A172 (cell line): ENCODE measurements around the gene IGHMBP2. TPM values are rescaled to one million over a fixed set of nuclear protein-coding genes. Genes with fewer than 3 reads are reported as not detected.

Source experiments
- DNase-seq: peaks from one replicate; pipeline ENCODE4 v3.0.0-alpha.2; 2015; ENCODE audit warnings: low spot score
- total RNA-seq: library from RNA; depleted of rRNA; stranded (reverse); fragments of >200 nt; shearing (Covaris generic); gene quantifications from 2 replicates; pipeline ENCODE4 v1.2.3, GENCODE V29; 2014

Gene IGHMBP2
- total RNA-seq, 1 experiment from 2014 or later, result 5.7 TPM

DNA sequence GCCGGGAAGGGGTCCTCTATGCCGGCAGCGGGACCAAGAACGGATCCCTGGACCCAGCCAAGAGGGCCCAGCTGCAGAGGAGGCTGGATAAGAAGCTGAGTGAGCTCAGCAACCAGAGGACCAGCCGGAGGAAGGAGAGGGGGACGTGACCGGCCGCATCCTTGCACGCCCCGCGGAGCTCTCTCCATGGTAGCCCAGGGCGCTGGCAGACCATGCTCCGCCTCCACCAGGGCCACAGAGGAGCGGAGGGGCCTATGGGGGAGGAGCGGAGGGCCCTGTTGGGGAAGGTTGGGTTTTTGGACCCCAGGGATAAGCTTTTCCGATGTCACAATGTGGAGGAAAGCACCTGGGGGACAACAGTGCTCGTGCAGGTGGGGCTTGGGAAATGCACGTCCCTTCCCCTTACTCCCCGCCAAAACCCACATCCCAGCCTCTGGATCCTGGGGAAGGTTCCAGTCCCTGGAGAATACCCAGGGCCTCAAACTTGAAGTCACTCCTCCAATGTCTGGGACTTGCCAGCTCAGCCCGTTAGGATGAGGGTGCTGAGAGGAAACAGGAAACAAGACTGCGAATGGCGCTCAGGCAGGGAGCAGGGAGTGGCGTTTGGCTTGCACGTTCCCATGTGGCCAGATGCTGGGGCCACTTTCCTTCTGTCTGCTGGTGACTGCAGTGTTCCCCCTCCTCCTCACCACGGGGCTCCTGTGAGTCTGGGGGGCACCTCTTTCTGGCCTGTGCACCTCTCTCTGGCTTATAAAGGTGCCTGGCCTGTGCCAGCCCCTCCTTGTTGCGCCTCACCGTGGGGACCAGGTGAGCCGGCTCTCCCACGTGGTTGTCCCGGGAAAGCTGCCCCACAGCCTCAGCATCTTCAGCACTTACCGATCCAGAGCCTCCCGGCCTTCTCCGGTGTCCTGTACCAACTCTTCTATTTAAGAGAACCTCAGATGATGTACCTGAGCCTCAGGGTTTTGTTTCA lies 36.2 kb downstream of the IGHMBP2 start:
- no peak for DNase-seq

DNA sequence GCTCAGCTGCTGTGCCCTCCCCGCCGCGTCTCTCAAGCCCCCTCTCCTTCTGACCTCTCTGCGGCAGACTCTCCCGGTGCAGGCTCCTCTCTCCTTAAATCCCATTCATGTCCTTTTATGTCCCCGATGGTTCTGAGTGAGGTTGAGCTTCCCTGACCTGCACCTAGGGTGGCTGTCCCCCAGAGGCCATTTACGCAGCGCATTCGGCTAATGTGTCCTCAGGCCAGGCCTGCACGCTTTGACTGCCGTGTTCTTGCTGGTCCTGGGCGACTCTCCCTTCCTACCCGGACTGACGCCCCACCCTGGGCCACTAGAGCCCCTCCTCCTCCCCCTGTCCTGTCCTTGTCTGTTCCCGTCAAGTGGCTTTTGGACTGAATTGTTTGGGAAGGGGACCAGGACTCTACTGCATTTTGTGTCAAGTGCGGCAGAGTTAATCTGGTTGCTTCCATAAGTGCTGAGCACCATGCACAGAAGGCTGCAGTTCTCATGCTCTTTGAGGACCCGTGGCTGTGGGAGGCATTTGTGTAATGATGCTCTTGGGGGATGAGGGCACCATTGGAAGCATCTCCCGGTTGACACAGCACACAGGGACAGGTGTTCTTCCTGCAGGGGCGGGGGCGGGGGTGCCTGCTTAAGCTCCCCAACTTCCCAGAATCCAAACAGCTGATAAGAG lies 37.1 kb downstream of the IGHMBP2 start:
- no peak for DNase-seq

DNA sequence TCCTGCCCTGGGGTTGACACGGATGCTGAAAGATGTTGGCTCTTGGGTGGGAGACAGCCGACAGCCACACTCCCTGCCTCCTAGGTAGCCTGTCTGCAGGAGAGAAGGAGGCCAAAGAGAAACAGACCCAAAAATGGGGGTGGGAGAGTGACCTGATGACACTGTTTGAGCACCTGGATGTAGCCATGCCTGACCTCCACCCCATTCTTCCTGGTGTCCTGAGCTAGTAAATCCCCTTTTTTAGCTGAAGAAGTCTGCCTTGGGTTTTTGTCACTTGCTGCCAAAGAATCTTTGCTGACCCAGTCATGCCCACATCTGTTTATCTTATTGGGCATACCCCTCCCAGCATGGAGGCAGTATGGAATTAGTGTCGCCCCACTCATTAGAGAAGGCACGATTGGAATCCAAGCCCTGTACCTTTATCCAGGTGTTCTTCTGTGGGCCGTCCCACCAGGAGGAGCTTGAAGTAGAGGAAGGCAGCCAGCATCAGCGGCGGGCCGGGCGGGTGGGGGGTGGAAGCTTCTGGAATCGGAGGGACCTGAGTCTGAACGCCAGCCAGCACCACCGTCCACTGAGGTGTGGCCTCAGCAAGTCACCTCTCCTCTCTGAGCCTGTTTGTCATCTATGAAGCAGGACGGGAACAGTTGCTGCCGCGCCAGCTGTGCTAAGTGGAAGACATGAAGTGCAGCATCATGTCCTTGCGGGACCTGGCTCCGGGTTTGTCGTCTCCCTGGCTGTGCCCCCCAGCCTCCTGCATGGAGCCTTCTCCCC lies 37.8 kb downstream of the IGHMBP2 start:
- no peak for DNase-seq

DNA sequence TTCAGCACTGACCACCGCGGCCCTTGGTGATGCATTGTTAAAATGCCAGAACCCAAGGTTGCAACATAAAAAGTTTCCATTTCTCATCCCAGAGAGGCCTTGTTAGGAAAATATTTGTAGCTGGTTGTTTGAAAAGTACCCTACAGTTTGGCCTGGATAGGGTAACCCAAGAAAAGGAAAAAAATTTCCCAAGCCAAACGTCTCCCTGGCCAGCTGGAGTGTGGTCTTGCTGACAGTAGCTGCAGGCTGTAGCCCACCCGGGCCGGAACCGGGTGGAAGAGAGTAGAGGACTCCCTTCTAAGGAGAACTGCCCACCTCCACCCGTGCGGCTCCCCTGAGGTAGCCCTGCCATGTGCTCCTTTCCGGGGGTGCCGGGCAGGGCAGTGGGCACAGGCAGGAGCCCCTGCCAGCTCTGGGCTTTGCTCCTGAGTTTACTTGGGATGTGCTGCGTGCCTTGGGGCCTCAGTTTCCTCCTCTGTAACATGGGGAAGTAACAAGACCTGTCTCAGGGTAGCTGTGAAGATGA lies 38.5 kb downstream of the IGHMBP2 start:
- no peak for DNase-seq

DNA sequence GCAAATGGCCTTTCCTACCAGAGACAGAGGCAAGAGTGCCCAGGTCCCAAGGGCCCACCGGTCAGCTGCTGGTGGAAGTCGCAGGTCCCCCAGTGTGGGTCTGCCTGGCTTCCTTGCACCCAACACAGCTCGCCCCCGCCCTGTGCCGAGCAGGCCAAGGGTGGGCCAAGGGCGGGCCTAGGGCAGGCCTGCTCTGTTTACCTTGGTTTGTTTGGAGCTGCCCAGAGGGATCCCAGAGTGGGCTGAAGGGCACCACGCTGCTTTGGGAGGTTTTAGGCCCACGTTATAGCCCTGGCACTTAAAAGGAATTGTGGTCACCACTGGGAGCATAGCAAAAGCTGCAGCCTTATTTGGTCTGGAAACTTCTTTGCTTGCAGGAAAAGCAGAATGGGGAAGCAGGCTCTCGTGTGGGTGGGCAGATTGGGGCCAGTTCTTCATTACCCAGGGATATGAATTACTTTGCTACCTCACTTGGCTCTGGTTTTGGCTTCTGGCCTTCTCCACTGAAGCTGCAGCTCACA lies 39.1 kb downstream of the IGHMBP2 start:
- no peak for DNase-seq

DNA sequence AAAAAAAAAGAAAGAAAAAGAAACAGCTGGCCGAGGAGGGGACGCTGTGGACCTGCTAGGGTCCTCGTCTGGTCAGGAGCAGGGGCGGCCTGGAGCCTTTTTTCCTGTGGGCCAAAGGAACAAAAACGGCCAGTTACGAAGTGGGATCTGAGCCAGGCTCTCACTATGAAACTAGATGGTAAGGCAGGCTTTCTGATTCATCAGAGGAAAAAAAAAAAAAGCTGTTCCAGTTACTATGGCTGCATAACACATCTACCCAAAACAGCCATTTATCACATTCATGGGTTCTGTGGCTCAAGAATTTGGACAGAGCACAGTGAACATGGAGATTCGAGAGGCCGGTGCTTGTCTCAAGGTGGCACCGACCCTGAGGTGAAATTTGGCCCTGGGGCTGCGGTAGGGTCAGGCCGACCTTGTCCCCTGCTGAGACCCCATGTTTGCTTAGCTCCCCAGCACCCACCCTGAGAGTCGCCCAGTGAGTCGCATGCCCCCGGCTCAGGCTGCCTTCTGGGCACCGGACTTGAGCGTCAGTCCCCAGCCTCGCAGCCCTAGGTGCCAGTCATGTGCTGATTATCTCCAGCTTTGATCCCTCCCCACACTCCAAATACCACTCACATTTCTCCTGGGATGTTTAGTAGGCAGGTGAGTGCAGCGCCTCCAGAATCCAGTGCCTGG lies 42.9 kb downstream of the IGHMBP2 start:
- peak; percentile 59 for DNase-seq

DNA sequence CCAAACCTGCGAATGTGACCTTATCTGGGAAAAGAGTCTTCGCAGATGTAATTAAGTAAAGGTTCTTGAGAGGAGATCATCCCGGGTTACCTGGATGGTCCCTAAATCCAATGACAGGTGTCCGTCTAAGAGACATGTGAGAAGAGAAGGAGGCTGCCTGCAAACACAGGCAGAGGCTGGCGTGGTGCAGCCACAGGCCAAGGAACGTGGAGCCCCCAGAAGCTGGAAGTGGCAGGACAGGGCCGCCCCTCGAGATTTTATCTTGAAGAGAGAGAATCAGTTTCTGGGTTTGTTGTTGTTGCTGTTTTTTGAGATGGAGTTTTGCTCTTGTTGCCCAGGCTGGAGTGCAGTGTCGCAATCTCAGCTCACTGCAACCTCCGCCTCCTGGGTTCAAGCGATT lies 43.5 kb downstream of the IGHMBP2 start:
- DNase-seq, result no peak

DNA sequence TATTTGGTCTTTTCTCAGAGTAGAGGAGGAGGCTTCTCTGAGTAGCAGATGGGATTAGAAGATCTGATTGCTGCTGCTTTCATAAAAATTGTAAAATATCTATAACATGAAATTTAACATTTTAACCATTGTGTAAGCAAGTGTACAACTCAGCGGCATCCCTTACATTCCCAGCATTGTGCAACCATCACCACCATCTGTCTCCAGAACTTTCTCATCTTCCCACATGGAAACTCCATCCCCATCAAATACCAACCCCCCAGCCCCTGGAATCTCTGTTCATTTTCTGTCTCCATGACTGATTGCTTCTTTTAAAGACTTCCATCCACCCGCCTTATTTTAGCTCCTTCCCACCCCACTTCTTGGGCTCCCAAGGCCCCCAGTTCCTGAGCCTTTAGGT lies 44.8 kb downstream of the IGHMBP2 start:
- DNase-seq, result no peak

DNA sequence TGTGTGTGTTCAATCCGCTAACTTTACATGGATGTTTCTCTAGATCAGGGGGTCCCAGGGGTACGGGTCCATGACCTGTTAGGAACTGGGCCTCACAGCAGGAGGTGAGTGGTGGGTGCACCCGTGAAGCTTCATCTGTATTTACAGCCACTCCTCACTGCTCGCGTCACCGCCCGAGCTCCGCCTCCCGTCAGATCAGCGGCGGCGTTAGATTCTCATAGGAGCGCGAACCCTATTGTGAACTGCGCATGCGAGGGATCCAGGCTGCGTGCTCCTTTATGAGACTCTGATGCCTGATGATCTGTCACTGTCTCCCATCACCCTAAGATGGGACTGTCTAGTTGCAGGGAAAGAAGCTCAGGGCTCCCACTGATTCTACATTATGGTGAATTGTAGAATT lies 45.2 kb downstream of the IGHMBP2 start:
- no peak for DNase-seq

DNA sequence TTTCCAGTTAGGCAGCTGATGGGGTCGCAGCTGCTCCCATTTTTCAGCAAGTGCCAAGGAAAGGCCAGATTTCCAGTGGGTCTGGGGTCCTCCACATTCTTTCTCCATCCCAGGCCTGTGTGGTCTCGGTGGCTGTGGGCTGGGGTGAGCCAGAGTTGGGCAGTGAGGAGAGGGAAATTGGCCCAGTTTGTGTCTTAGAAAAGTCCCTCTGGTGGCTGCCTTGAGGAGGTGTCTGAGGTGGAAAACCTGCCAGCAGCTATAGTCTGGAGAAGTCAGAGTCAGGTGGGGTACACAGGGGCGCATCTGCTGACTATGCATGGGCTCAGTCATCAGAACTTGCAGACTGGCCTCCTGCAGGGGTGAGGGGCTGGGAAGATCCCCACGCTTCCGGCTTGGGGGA lies 46.6 kb downstream of the IGHMBP2 start:
- DNase-seq, result peak; percentile 22

DNA sequence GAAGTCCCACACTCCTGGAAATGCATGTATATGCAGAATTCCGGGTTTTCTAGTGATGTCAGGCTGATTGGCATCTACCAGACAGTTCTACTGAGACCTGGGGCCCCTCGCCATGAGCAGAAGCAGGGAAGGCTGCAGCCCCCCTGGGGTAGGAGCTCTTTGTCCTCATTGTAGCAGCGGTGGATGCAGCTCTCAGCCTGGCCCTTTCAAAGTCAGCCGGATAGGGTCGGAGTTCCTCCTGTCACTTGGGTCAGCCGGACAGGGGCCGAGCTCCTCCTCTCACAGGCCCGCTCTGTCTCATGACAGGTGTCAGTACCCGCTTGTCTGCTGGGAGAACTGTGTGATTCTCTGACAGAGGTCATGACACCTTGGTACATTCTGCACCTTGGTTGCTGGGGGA lies 47.1 kb downstream of the IGHMBP2 start:
- no peak for DNase-seq

DNA sequence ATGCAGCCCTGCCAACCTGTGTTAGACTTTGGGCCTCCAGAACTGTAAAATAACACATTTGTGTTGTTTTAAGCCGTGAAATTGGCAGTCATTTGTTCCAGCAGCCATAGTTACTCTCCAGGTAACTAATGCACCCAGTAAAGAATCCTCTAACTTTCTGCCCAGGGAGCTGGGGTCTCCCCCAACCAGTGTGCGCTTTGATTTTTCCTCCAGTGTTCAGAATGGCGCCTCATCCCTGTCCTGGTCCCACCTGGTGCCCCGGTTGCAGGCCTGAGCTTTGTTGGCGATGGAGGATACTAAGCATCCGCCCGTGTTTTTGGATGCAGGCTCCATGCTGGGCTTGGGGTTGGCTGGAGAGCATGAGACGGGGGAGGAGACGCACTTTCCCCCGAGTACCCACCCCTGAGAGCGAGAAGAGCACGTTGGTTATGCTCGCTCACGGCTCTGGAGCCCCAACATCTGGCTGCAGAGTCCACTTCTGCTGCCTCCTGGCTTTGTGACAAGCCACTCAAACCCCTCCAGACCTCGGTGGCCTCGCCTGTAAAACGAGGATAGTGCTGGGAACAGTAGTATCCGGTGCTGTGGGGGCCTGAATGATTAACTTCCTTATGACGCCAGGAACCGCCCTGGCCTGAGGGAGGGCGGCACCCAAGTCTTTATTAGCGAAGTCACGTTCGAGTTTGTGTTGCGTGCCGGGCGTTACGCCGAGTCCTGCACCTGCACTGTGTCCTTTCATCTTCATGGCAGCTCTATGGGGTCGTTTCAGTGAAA lies 51.3 kb downstream of the IGHMBP2 start:
- peak; percentile 3 for DNase-seq

DNA sequence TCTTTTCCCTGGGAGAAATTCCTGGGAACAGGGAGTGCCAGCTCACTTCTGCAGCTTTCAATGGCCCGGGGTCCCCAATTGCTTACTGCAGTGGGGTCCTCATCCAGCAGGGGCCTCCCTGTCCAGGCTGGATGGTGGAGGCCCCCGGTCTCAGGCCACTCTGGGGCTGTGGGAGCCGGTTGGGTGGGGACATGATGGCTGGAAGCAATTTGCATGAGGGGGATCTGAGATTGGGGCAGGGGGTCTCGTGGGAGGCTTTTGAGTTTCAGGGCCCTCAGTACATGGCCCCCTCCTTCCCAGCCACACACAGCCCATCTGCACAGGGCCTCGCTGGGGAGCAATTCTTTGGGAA lies 51.9 kb downstream of the IGHMBP2 start:
- no peak for DNase-seq

DNA sequence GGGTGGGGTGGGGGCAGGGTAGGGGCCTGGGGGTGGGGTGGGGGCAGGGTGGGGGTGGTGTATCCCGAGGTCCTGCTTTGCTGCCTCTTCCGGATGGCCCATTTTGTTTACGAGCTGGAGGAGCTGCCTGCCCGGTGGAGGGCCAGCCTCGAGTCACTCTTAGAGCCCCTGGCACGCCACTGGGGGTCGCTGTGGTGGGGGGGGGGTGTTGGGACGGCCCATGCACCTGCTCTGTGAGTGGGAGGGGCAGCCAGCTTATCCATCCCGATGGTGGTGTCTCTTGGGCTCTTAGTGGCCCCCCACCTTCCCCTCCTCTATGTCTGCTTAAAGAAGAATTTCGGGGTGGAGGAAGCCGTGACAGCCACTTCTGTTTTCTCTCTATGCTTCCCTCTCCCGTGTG lies 52.5 kb downstream of the IGHMBP2 start:
- DNase-seq, result no peak

DNA sequence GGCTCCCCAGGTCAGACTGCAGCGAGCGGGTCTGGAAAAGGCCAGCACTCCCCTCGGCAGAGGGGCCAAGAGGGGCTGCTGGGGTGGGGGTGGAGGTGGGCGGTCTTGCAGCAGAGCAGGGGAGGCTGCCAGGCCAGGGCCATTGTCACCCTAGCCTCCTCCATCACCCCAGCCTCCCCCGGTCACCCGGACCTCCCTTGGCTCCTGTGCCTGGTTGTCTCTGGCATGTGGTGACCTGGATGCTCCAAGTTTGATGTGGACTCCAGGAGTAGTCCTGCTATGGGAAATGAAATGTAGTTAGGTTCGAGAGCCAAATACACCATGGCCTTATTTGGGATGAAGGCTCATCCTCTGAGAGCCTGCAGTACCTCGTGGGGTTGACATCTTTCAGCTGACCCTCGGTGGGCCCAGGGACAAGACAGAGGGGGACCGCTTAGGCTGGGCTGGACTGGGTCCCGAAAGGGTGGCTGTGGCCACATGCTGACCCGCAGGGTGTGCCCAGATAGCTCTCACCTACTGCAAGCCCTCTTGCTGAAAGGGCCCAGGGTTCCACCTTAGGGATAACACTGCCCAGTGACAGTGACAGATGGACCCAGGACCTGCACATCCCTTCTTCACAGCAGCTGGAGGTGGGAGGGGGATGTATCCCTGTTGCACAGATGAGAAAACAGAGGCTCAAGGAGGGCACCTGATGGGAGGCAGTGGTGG lies 53.0 kb downstream of the IGHMBP2 start:
- DNase-seq, result no peak

DNA sequence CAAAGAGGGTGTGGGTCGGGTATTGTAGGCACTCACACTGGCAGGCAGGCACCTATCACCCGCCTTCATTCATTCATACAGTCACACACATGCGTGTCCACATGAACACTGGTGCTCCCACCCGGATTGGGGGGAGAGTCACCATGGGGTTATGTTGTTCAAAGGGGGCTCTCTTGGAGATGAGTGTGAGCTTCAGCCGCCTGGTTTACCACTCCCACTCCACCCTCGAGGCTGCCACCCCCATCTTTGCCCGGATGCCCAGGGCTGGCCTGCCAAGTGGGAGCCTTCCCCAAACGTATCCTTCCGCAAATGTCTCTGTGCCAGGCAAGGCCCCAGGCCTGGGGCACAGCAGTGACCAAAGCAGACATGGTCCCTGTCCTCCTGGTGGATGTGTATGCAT lies 54.5 kb downstream of the IGHMBP2 start:
- no peak for DNase-seq

DNA sequence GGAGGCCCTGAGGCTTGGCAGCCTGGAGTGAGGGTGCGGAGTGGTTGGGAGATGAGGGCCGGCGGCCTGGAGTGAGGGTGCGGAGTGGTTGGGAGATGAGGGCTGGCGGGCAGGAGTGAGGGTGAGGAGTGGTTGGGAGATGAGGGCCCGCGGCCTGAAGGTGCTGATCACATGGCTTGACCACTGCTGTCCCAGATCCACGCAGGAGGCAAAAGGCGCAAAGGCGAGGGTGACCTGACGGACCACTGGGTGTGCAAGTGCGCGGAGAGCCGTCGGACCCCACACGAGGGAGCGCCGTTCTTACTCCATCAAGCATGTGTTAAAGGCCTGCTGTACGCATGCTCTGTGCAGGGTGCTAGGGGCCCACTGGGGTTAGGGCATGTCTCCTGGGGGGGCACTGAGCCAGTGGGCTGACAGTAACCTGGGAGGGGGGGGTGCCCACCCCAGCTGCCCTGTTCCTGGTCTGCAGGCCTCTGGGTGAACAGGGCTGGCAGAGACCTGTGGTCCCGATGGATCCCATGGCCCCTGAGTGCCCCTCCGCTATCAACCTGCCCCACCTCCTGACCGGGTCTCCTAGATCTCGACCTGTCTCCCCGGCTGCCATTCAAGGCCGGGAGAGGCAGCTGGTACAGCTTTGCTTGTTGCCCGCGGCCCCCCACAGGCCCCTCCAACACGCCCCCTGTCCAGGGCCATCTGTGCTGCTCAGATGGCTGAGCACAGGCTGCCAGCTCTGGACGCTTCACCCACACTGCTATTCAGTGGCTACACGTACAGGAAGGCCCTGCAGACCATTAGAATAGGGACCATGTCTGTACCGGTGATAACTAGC lies 56.0 kb downstream of the IGHMBP2 start:
- DNase-seq, result no peak

DNA sequence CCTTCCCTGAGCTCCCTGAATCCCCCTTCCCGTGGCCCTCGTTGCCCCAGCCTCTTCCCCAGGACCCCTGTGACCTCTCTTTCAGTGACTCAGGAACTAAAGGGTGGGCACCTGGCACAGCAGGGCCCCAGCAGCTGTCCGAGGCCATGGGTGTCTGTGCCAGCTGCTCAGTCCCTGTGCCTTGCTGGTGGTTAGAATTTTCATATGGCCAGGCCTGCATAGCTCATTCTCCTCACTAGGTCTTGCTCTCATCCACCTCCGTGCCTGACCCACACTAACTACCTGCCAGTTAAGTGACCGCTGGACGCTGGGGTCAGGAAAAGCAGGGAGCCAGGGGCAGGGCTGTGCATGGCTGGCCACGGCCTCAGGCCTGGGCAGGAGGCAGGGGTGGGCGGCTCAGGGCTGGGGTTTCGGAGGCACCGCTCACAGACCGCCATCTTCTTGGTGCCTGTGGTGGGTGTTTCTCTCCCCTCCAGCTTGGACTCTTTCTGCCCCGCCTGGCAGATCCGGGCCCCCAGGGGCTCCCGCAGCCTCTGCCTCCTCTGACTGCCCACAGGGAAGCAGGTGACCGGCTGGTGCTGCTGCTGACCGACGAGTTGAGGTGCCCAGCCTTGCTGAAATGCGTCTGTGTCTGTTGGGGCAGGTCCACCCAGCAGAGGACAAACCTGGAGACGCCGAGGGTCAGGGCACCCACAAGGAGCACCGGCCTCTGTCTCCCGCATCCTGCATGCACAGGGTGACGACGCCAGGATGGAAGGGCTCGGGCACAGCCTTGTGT lies 56.8 kb downstream of the IGHMBP2 start:
- no peak for DNase-seq
